Calu3 (cell line): ENCODE data around the gene FNTB. TPM values are rescaled to one million over a fixed set of nuclear protein-coding genes. Genes with fewer than 3 reads are reported as not detected.

ENCODE experiments used
- BruUV-seq: library from RNA; stranded (reverse); fragments of 400-500 nt; replicated peaks from 2 replicates; lab custom pipeline; 2021; lab: Mats Ljungman, UMichigan
- CTCF ChIA-PET: fragments of 300-600 bp; sonication (Branson Sonifier 250); formaldehyde crosslinking; loops from one replicate; lab custom pipeline; 2022; ENCODE audit warnings: antibody characterized with exemption; lab: Charles Lee
- DNase-seq: peaks from one replicate; pipeline ENCODE4 v3.0.0; 2022
- H3K27ac Mint-ChIP-seq: one replicate; pipeline ENCODE4 v1.8.0; 2022; ENCODE audit warnings: mixed read lengths; ENCODE audit not compliant: unreplicated experiment
- H3K27me3 Mint-ChIP-seq: one replicate; pipeline ENCODE4 v1.8.0; 2022; ENCODE audit warnings: mixed read lengths; ENCODE audit not compliant: unreplicated experiment
- H3K36me3 Mint-ChIP-seq: one replicate; pipeline ENCODE4 v1.8.0; 2022; ENCODE audit warnings: mild to moderate bottlenecking, moderate library complexity, mixed read lengths; ENCODE audit not compliant: insufficient read depth, unreplicated experiment
- H3K4me1 Mint-ChIP-seq: one replicate; pipeline ENCODE4 v1.8.0; 2022; ENCODE audit warnings: mild to moderate bottlenecking, low read depth, mixed read lengths; ENCODE audit not compliant: unreplicated experiment
- H3K4me3 Mint-ChIP-seq: one replicate; pipeline ENCODE4 v1.8.0; 2022; ENCODE audit warnings: mild to moderate bottlenecking, low read depth, moderate library complexity, mixed read lengths; ENCODE audit not compliant: unreplicated experiment
- H3K9me3 Mint-ChIP-seq: one replicate; pipeline ENCODE4 v1.8.0; 2022; ENCODE audit warnings: low read depth, mixed read lengths; ENCODE audit not compliant: unreplicated experiment
- intact Hi-C: fragments of 100-400 bp; cut with micrococcal nuclease; formaldehyde crosslinking; loops from one replicate; pipeline ENCODE4 v1.10.0; 2022; ENCODE audit not compliant: unreplicated experiment
- total RNA-seq: library from RNA; stranded (reverse); gene quantifications from 2 replicates; pipeline ENCODE4 v1.2.3, GENCODE V29; 2022
- TF ChIP-seq, protein P1 (sequence below): fragments of 200-600 bp; IDR thresholded peaks from one replicate; pipeline ENCODE4 v1.8.0; 2022; ENCODE audit warnings: antibody characterized with exemption; ENCODE audit not compliant: unreplicated experiment

FNTB gene
- total RNA-seq, 1 experiment from 2014 or later: 15.0 TPM

DNA sequence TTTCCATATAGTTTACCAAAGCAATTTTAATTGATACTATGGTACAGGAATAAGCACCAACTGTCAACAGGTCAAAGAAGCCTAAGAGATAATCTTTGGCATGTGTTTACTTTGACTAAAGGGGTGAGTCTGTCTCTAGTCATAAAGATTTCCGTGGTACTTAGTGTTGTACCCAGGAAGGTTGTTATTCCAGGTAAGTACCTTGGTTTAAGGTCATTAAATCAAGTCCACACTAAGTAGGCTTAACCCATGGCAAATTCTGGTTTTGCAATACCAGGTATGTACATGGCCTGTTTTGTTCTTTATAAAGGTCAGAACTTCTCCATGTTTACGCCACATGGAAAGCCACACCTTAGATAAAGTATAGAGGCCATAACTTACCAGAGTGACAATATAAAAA lies 105.7 kb downstream of the FNTB start:
- TF ChIP-seq, protein P1, sequence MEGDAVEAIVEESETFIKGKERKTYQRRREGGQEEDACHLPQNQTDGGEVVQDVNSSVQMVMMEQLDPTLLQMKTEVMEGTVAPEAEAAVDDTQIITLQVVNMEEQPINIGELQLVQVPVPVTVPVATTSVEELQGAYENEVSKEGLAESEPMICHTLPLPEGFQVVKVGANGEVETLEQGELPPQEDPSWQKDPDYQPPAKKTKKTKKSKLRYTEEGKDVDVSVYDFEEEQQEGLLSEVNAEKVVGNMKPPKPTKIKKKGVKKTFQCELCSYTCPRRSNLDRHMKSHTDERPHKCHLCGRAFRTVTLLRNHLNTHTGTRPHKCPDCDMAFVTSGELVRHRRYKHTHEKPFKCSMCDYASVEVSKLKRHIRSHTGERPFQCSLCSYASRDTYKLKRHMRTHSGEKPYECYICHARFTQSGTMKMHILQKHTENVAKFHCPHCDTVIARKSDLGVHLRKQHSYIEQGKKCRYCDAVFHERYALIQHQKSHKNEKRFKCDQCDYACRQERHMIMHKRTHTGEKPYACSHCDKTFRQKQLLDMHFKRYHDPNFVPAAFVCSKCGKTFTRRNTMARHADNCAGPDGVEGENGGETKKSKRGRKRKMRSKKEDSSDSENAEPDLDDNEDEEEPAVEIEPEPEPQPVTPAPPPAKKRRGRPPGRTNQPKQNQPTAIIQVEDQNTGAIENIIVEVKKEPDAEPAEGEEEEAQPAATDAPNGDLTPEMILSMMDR: no peak
- no peak for DNase-seq
- no peak overlapping the region for H3K4me3 Mint-ChIP-seq
- no peaks in the 10 kb centered on the region for H3K27me3 Mint-ChIP-seq
- H3K36me3 Mint-ChIP-seq: peaks cover 7% of the 10 kb centered on the region
- no TSS peak for BruUV-seq
- CTCF ChIA-PET: no interaction called here
- intact Hi-C loops: no loop called here
- no peaks in the 10 kb centered on the region for H3K9me3 Mint-ChIP-seq
- no peak overlapping the region for H3K27ac Mint-ChIP-seq
- H3K4me1 Mint-ChIP-seq: no peaks in the 10 kb centered on the region

DNA sequence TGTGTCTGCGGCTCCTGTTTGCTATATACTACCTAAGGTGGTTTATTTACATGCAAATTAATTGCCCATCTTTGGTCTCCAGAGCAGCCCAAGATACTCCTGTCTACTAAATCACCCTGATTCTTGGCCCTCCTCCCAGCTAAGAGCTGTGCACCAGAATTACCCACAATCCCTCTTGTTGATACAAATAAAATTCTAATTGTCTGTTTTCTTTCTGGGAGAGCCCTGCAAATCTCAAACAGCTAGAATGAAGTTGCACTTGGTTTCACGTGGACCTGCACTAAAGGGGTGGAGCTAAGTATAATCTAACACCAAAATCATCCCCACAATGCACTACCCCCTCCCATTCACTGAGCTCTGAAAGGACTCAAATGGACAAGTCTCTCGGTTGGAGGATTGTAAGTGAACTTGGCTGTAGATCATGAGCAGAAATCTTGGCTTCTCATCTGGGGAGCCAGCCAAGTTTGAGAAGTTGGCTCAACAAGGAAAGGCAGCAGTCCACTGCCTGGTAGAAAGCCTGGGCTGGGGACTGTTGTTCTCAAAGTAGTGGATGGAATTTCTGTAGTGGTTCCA lies 109.0 kb downstream of the FNTB start:
- CTCF ChIA-PET: interaction anchor here (0.5 kb wide), 1 partner anchor 143 kb away, joined by 4 read pairs; no protein-coding TSS in a partner anchor
- peaks cover 6% of the 10 kb centered on the region for H3K36me3 Mint-ChIP-seq
- H3K27ac Mint-ChIP-seq: no peak overlapping the region
- H3K27me3 Mint-ChIP-seq: no peaks in the 10 kb centered on the region
- no peak overlapping the region for H3K4me3 Mint-ChIP-seq
- no peaks in the 10 kb centered on the region for H3K9me3 Mint-ChIP-seq
- H3K4me1 Mint-ChIP-seq: peaks cover 6% of the 10 kb centered on the region
- no TSS peak for BruUV-seq
- intact Hi-C loops: no loop called here
- TF ChIP-seq, protein P1: no peak
- no peak for DNase-seq

GRCh38 chr14:65096323-65097089 lies 109.8 kb downstream of the FNTB start:
- CTCF ChIA-PET: no interaction called here
- H3K9me3 Mint-ChIP-seq: no peaks in the 10 kb centered on the region
- no peaks in the 10 kb centered on the region for H3K27me3 Mint-ChIP-seq
- TF ChIP-seq, protein P1: no peak
- BruUV-seq: no TSS peak
- H3K4me3 Mint-ChIP-seq: no peak overlapping the region
- H3K27ac Mint-ChIP-seq: no peak overlapping the region
- DNase-seq: no peak
- intact Hi-C loops: no loop called here
- peaks cover 13% of the 10 kb centered on the region for H3K36me3 Mint-ChIP-seq
- H3K4me1 Mint-ChIP-seq: peaks cover 12% of the 10 kb centered on the region

- no peaks in the 10 kb centered on the region for H3K27me3 Mint-ChIP-seq
- H3K36me3 Mint-ChIP-seq: peaks cover 31% of the 10 kb centered on the region
- no peak overlapping the region for H3K4me3 Mint-ChIP-seq
- CTCF ChIA-PET: no interaction called here
- H3K27ac Mint-ChIP-seq: no peak overlapping the region
- intact Hi-C loops: no loop called here
- TF ChIP-seq, protein P1: no peak
- H3K9me3 Mint-ChIP-seq: no peaks in the 10 kb centered on the region
- no peak for DNase-seq
- peaks cover 12% of the 10 kb centered on the region for H3K4me1 Mint-ChIP-seq
- no TSS peak for BruUV-seq
Measured at GRCh38 chr14:65098586-65098985, 111.9 kb downstream of the FNTB start.
